Neural progenitor cell (in vitro differentiated cells): Measurements from ENCODE around the gene GAB1. TPM values are rescaled to one million over a fixed set of nuclear protein-coding genes. Genes with fewer than 3 reads are reported as not detected.

ENCODE experiments used
- DNase-seq: peaks from one replicate; pipeline ENCODE4 v3.0.0-alpha.2; 2016; ENCODE audit warnings: low spot score
- H2AFZ ChIP-seq: fragments of 200-600 bp; sonication (generic); replicated peaks from 2 replicates; pipeline ENCODE4 v1.6.1; 2016; ENCODE audit warnings: antibody characterized with exemption
- H3F3A ChIP-seq: fragments of 200-600 bp; sonication (generic); 2 replicates; pipeline ENCODE4 v1.6.1; 2016; ENCODE audit warnings: antibody characterized with exemption, low read depth
- H3K27ac ChIP-seq: fragments of 200-600 bp; sonication (generic); 2 replicates; pipeline ENCODE4 v1.5.1; 2016; ENCODE audit warnings: mild to moderate bottlenecking
- H3K27me3 ChIP-seq: fragments of 200-600 bp; sonication (generic); 2 replicates; pipeline ENCODE4 v1.6.1; 2016; ENCODE audit warnings: mild to moderate bottlenecking, moderate library complexity
- H3K36me3 ChIP-seq: fragments of 200-600 bp; sonication (generic); 2 replicates; pipeline ENCODE4 v1.5.1; 2016
- H3K4me1 ChIP-seq: fragments of 200-600 bp; sonication (generic); 2 replicates; pipeline ENCODE4 v1.6.1; 2016; ENCODE audit warnings: mixed run types
- H3K4me2 ChIP-seq: fragments of 200-600 bp; sonication (generic); 2 replicates; pipeline ENCODE4 v1.6.1; 2016
- H3K4me3 ChIP-seq: fragments of 200-600 bp; sonication (generic); 2 replicates; pipeline ENCODE4 v1.5.1; 2016
- H3K79me2 ChIP-seq: fragments of 200-600 bp; sonication (generic); 2 replicates; pipeline ENCODE4 v1.6.1; 2016; ENCODE audit warnings: low read depth
- H3K9ac ChIP-seq: fragments of 200-600 bp; sonication (generic); 2 replicates; pipeline ENCODE4 v1.6.1; 2016
- H3K9me3 ChIP-seq: fragments of 200-600 bp; sonication (generic); 2 replicates; pipeline ENCODE4 v1.5.1; 2016; ENCODE audit warnings: low read depth
- H4K20me1 ChIP-seq: fragments of 200-600 bp; sonication (generic); 2 replicates; pipeline ENCODE4 v1.6.1; 2016; ENCODE audit warnings: low read depth
- H3K27ac Mint-ChIP-seq: 3 replicates; pipeline ENCODE4 v1.8.0; 2021; ENCODE audit warnings: mixed read lengths
- H3K27me3 Mint-ChIP-seq: 2 replicates; pipeline ENCODE4 v1.8.0; 2022; ENCODE audit warnings: low read depth, mild to moderate bottlenecking, inconsistent platforms, moderate library complexity, mixed read lengths; ENCODE audit not compliant: insufficient read depth
- H3K36me3 Mint-ChIP-seq: 3 replicates; pipeline ENCODE4 v1.8.0; 2021; ENCODE audit warnings: mixed read lengths
- H3K4me1 Mint-ChIP-seq: 3 replicates; pipeline ENCODE4 v1.8.0; 2021; ENCODE audit warnings: mixed read lengths
- H3K4me3 Mint-ChIP-seq: 3 replicates; pipeline ENCODE4 v1.8.0; 2021; ENCODE audit warnings: mild to moderate bottlenecking, moderate library complexity, mixed read lengths
- H3K9me3 Mint-ChIP-seq: 3 replicates; pipeline ENCODE4 v1.8.0; 2020; ENCODE audit warnings: mixed read lengths
- CTCF ChIP-seq: fragments of 200-600 bp; sonication (generic); IDR thresholded peaks from 2 replicates; pipeline ENCODE4 v1.5.1; 2017; ENCODE audit warnings: antibody characterized with exemption, mild to moderate bottlenecking
- EZH2 ChIP-seq: fragments of 200-600 bp; sonication (generic); IDR thresholded peaks from 2 replicates; pipeline ENCODE4 v1.6.1; 2017; ENCODE audit warnings: antibody characterized with exemption, mild to moderate bottlenecking, moderate library complexity
- EZH2phosphoT487 ChIP-seq: fragments of 200-600 bp; sonication (generic); IDR thresholded peaks from 2 replicates; pipeline ENCODE4 v1.6.1; 2017; ENCODE audit warnings: antibody characterized with exemption
- total RNA-seq: library from RNA; depleted of rRNA; stranded (reverse); fragments of >200 nt; gene quantifications from 2 replicates; pipeline ENCODE4 v1.2.3, GENCODE V29; 2015; ENCODE audit warnings: low replicate concordance

Gene GAB1
- total RNA-seq, 1 donor from 2014 or later, result 31.3 TPM

- Histone ChIP-seq H3K9ac (no peak overlapping the region), H2AFZ (no peak overlapping the region), H3K27ac (no peak overlapping the region), H3K36me3 (no peaks in the 10 kb centered on the region), H3K4me2 (no peak overlapping the region), H3K9me3 (no peaks in the 10 kb centered on the region), H3K4me3 (no peak overlapping the region), H4K20me1 (peaks cover 58% of the 10 kb centered on the region), H3K27me3 (no peaks in the 10 kb centered on the region), H3K79me2 (peaks cover 69% of the 10 kb centered on the region), H3F3A (peaks cover 33% of the 10 kb centered on the region), H3K4me1 (peaks cover 11% of the 10 kb centered on the region)
- H3K9me3 Mint-ChIP-seq, result no peaks in the 10 kb centered on the region
- no peak for DNase-seq
- H3K4me1 Mint-ChIP-seq, result peaks cover 21% of the 10 kb centered on the region
- peaks cover 2% of the 10 kb centered on the region for H3K27me3 Mint-ChIP-seq
- no peak overlapping the region for H3K27ac Mint-ChIP-seq
- H3K36me3 Mint-ChIP-seq, result no peaks in the 10 kb centered on the region
- H3K4me3 Mint-ChIP-seq, result no peak overlapping the region
- TF ChIP-seq EZH2phosphoT487 (no peak), CTCF (no peak), EZH2 (no peak)
Measured at GRCh38 chr4:143339497-143339896, 2.8 kb downstream of the GAB1 start.

- peaks cover 11% of the 10 kb centered on the region for H3K4me1 ChIP-seq
- no peaks in the 10 kb centered on the region for H3K27me3 ChIP-seq
- peaks cover 61% of the 10 kb centered on the region for H4K20me1 ChIP-seq
- no peak overlapping the region for H3K4me2 ChIP-seq
- Mint-ChIP-seq H3K36me3 (no peaks in the 10 kb centered on the region), H3K9me3 (no peaks in the 10 kb centered on the region), H3K27ac (no peak overlapping the region), H3K4me1 (peaks cover 21% of the 10 kb centered on the region), H3K4me3 (no peak overlapping the region), H3K27me3 (peaks cover 2% of the 10 kb centered on the region)
- H3K36me3 ChIP-seq, result no peaks in the 10 kb centered on the region
- H3K27ac ChIP-seq, result no peak overlapping the region
- no peak overlapping the region for H2AFZ ChIP-seq
- H3F3A ChIP-seq, result peaks cover 17% of the 10 kb centered on the region
- H3K79me2 ChIP-seq, result peaks cover 87% of the 10 kb centered on the region
- no peak overlapping the region for H3K4me3 ChIP-seq
- DNase-seq, result no peak
- no peaks in the 10 kb centered on the region for H3K9me3 ChIP-seq
- H3K9ac ChIP-seq, result no peak overlapping the region
- TF ChIP-seq CTCF (no peak), EZH2 (no peak), EZH2phosphoT487 (no peak)
Measured at GRCh38 chr4:143341186-143341755, 4.6 kb downstream of the GAB1 start.

- Histone ChIP-seq H3K27ac (no peak overlapping the region), H3K4me3 (no peak overlapping the region), H3K9ac (no peak overlapping the region), H3K4me1 (peaks cover 11% of the 10 kb centered on the region), H3K4me2 (no peak overlapping the region), H3K36me3 (no peaks in the 10 kb centered on the region), H2AFZ (no peak overlapping the region), H4K20me1 (peaks cover 49% of the 10 kb centered on the region), H3K27me3 (no peaks in the 10 kb centered on the region), H3K79me2 (peaks cover 79% of the 10 kb centered on the region), H3K9me3 (no peaks in the 10 kb centered on the region), H3F3A (no peaks in the 10 kb centered on the region)
- H3K27me3 Mint-ChIP-seq, result no peaks in the 10 kb centered on the region
- no peak for DNase-seq
- TF ChIP-seq EZH2 (no peak), EZH2phosphoT487 (no peak), CTCF (no peak)
- no peaks in the 10 kb centered on the region for H3K36me3 Mint-ChIP-seq
- peaks cover 18% of the 10 kb centered on the region for H3K4me1 Mint-ChIP-seq
- no peak overlapping the region for H3K27ac Mint-ChIP-seq
- H3K9me3 Mint-ChIP-seq, result no peaks in the 10 kb centered on the region
- no peak overlapping the region for H3K4me3 Mint-ChIP-seq
Measured at GRCh38 chr4:143343276-143343831, 6.7 kb downstream of the GAB1 start.
